22Rv1 (cell line): ENCODE results near the gene NID1.

Experiments
- ZFX ChIP-seq: fragments of 450-650 bp; IDR thresholded peaks from 2 replicates; pipeline ENCODE4 v1.6.1; 2017; ENCODE audit warnings: antibody characterized with exemption, borderline replicate concordance
- TF ChIP-seq, protein P1 (sequence below): fragments of 450-650 bp; IDR thresholded peaks from 2 replicates; pipeline ENCODE4 v1.5.1; 2017; ENCODE audit warnings: mild to moderate bottlenecking

DNA sequence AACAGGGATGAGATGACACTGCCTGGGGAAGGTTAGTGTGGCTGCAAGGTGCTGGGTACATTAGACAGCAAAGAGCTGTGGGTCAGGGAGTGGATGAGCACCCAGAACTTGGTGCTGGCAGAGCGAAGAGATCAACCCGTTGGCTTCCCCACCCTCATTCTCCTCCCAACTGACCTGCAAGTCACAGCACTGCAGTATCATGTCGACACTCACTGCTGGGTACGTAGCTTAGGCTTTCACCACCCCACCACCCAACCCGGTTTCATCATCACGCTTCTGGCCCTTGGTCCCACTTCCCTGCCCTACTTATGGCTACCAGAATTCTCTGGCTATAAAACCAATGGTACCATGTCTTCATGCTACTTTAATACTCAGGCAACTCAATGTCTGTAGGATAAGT is 124.6 kb downstream of the NID1 start:
- TF ChIP-seq, protein P1, sequence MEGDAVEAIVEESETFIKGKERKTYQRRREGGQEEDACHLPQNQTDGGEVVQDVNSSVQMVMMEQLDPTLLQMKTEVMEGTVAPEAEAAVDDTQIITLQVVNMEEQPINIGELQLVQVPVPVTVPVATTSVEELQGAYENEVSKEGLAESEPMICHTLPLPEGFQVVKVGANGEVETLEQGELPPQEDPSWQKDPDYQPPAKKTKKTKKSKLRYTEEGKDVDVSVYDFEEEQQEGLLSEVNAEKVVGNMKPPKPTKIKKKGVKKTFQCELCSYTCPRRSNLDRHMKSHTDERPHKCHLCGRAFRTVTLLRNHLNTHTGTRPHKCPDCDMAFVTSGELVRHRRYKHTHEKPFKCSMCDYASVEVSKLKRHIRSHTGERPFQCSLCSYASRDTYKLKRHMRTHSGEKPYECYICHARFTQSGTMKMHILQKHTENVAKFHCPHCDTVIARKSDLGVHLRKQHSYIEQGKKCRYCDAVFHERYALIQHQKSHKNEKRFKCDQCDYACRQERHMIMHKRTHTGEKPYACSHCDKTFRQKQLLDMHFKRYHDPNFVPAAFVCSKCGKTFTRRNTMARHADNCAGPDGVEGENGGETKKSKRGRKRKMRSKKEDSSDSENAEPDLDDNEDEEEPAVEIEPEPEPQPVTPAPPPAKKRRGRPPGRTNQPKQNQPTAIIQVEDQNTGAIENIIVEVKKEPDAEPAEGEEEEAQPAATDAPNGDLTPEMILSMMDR: no peak
- no peak for TF ChIP-seq ZFX
